GM12801 (cell line): ENCODE data around the gene ZNF784.

Experiments used
- CTCF ChIP-seq: IDR thresholded peaks from one replicate; pipeline ENCODE4 v1.5.1; 2011; ENCODE audit warnings: control low read depth; ENCODE audit not compliant: insufficient read length; ENCODE audit errors: extremely low read depth

The ZNF784 gene

DNA sequence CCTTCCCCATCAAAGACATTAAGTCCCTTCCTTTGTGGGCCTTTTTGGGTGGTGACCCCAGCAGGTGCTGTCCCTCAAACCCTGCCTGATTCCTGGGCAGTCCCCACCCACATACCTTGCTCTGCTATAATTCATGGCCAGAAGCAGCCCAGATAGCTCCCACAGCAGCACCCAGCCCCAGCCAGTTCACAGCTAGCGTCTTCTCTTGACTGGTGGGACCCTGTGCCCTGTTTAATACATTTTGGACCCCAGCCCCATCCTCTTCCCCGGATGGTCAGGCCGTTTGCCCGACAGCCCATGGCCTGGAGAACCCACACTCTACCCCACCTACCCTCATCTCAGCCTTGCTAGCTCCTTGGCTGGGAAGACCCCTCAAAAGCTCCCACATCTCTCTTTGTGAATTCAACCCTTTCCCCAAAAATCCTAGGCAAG is 25.8 kb upstream of the ZNF784 start:
- TF ChIP-seq CTCF = no peak

DNA sequence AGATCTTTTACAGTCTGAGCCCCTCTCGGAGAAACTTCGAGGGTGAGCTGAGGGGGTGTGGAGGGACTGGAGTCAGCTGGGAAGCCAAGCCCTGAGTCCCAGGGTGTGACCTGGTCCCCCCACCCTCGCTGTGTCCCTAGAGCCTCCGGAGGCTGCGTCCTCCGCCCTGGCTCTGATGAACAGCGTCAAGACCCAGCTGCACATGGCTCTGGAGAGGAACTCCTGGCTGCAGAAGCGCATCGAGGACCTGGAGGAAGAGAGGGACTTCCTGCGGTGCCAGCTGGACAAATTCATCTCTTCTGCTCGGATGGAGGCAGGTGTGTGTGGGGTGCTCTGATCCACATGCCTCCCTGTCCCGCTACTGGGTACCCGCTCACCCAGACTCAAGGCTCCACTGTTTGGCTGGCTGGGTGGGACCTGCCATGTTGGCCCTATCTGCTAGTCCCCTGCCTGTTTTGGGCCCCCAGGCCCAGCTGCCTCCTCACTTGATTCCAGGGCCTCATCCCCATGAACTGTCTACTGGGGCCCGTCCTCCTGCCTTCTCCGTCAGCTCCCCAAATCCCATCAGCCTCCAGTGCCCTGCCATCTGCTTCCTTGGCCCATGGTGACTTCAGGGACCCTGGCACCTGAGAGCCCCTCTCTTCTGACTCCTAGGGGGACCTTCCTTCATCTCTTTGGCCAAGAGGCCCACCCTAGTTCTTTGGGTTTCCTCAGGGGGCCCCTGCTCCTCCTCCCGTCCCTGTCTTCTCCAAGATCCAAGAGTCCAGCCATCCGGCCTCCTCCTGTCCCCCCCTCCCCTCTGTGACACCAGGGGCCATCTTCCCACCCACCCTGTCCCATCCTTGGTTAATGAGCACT is 25.1 kb upstream of the ZNF784 start:
- TF ChIP-seq CTCF = no peak

DNA sequence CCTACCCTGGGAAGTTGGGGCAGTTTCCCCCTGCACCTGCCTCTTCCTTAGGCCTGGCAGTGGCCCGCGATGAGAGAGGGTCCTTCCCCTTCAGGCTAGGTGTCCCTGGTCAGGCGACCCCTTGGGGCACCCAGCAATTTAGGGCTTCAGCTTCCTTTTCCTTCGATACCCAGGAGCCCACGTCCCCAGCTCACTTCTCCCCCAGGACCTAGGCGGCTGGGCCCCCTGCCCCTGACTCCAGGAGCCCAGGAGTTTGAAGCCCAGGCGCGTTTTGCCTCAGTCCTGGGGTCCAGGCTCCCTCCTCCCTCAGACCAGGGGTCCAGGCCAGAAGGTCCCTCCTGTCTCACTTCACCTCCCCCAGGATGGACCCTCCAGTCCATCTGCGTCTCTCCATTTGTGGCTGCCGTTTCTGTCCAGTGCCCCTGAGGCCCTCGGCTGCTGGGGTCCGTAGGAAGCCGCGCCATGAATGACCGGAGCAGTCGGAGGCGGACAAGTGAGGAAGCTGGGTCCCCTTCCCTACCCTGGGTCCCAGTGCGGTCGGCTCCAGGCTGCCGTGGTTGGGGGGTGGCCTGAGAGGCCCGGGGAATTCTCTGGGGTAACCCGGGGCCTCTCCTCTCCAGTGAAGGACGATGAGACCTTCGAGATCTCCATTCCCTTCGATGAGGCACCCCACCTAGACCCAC is 24.4 kb upstream of the ZNF784 start:
- TF ChIP-seq CTCF = no peak

GRCh38 chr19:55647732-55648584 is 23.6 kb upstream of the ZNF784 start, which contains the start of gene CCDC106:
Gene CCDC106 (plus strand): TSS chr19:55648212. CDS start chr19:55649047, 835 bp downstream.
- TF ChIP-seq CTCF = no peak

DNA sequence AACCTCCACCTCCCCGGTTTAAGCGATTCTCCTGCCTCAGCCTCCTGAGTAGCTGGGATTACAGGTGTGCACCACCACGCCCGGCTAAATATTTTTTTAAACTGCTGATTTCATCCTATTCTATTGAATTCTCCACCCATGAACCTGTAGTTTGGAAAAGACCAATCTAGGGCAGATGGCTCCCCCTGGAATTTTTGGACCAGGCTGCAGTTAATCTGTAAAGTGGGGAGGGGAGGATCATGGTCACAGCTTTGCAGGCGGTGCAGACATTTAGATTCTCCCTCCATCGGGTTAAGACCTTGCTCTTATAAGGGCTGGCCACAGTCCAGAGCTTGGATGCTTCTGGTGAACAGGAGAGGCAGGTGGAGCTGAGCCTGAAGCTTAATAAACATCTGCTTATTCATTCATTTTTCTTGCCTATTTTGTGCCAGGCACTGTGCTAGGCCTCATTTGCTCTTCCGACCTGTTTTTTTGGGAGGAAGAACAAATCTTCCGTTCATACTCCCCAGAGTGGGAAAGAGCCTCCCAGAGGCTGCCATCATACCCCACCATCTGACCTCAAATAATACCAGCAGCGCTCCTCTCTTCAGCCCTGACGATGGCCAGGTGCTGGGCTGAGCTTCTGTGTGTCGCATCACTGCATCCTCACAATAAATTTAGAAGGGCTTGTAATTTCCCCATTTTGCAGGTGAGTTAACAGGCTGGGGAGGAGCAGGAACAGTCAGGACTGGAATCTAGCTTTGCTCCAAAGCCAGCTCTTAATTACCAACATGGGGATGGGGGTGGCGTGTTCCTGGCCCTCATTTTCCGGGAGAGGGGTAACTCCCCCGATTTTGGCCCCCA is 22.7 kb upstream of the ZNF784 start:
- TF ChIP-seq CTCF = no peak

DNA sequence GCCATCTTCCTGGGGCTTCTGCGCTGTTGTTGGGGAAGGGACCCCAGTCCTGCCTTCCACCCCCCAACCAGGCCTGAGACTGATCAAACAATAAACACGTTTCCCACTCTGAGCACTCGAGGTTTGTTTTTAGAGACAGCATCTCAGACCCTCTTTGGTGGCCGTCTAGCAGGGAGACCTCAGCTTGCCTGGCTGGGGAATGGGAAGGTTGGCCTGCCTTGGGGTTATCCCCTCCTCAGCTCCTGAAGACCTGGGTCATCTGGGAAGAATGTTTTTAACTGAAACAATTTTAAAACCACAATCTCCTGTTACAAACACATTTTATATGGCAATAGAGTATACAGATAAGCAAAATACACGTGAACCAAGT is 21.1 kb upstream of the ZNF784 start:
- TF ChIP-seq CTCF = no peak
